Measurements from ENCODE around the gene MAST4. TPM values are rescaled to one million over a fixed set of nuclear protein-coding genes. Genes with fewer than 3 reads are reported as not detected.

MAST4 gene
- polyA plus RNA-seq, 1 experiment, result 11.6 TPM

DNA sequence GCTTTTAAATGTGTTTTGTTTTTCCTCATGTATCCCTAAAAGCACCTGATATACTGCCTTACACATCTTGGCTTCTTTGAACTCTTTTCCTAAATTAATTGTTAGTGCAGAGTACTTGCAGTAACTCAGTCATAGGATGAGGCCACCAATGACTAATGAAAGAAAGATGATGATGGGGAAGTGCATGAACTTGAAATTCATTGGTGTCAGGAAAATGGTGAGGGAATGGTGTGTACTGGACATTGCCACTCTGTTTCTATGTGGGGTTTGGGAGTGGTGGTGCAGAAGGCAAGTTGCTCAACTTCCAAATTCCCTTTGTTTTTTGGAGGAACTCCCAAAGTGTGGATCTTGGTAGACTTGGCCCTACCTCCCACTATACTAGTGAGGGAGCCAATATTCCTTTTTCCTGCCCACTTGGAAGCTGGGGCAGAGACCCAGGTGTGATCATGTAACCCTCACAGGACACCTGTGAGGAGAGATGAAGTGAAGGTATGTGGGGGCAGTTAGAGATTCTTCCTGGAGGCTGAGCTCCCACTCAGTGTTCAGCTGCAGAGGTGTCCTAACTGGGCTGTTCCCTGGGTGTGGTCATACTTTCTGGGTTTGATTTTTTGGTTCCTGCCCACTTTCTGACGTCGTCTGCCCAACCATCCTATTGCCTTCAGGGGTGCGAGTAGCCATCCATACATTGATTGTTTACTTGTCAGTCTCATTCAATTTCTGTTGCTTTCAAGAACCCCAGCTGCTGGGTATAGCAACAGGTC lies 298.5 kb downstream of the MAST4 start:
- H3K9me3 ChIP-seq (ENCODE audit: control insufficient read depth, insufficient read depth, low read length), result no peaks in the 10 kb centered on the region
- H3K4me3 ChIP-seq (ENCODE audit: low read depth, low read length), result no peak overlapping the region
- H3K27me3 ChIP-seq (ENCODE audit: control insufficient read depth, insufficient read depth, low read length), result no peaks in the 10 kb centered on the region
- CTCF ChIA-PET, result interaction anchor here (0.8 to 1.0 kb wide), 2 partner anchors 19 to 21 kb away, joined by 3 read pairs; no protein-coding TSS in a partner anchor
- POLR2A ChIA-PET, result no interaction called here
- no peak for DNase-seq (ENCODE audit: low read depth, low spot score)
- H3K27ac ChIP-seq (ENCODE audit: low read depth, low read length), result no peak overlapping the region
- TF ChIP-seq CTCF (IDR thresholded peaks at IDR 0.05; ENCODE audit: low read depth, low read length), result no peak

GRCh38 chr5:66896171-66896570 lies 300.0 kb downstream of the MAST4 start:
- DNase-seq (ENCODE audit: low read depth, low spot score), result no peak
- H3K4me3 ChIP-seq (ENCODE audit: low read depth, low read length), result no peak overlapping the region
- no peaks in the 10 kb centered on the region for H3K27me3 ChIP-seq (ENCODE audit: control insufficient read depth, insufficient read depth, low read length)
- POLR2A ChIA-PET, result no interaction called here
- CTCF ChIA-PET, result interaction anchor here (0.5 kb wide), 1 partner anchor 1376 kb away, joined by 3 read pairs; no protein-coding TSS in a partner anchor
- TF ChIP-seq CTCF (IDR thresholded peaks at IDR 0.05; ENCODE audit: low read depth, low read length), result no peak
- H3K9me3 ChIP-seq (ENCODE audit: control insufficient read depth, insufficient read depth, low read length), result no peaks in the 10 kb centered on the region
- no peak overlapping the region for H3K27ac ChIP-seq (ENCODE audit: low read depth, low read length)

DNA sequence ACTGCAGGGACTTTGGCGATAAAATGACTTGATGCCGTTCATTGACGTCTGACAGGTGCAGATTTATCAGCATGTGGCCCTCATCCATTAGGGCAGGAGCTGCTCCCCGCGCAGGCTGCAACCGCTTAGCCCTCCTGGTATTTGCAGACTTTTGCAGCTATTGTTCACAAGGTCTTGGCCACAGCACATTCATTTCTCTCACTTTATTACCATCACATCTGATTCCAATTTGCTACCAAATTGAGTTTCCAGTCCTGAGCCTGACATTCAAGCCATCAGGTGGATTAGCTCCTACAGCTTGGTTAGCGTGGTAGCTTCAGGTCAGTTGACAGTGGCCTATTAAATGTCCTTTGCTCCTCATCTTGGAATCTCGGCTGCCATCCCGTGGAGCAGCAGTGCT lies 301.2 kb downstream of the MAST4 start:
- TF ChIP-seq CTCF (IDR thresholded peaks at IDR 0.05; ENCODE audit: low read depth, low read length), result no peak
- no peaks in the 10 kb centered on the region for H3K27me3 ChIP-seq (ENCODE audit: control insufficient read depth, insufficient read depth, low read length)
- no peak overlapping the region for H3K27ac ChIP-seq (ENCODE audit: low read depth, low read length)
- CTCF ChIA-PET, result no interaction called here
- POLR2A ChIA-PET, result no interaction called here
- DNase-seq (ENCODE audit: low read depth, low spot score), result no peak
- H3K9me3 ChIP-seq (ENCODE audit: control insufficient read depth, insufficient read depth, low read length), result no peaks in the 10 kb centered on the region
- no peak overlapping the region for H3K4me3 ChIP-seq (ENCODE audit: low read depth, low read length)

GRCh38 chr5:66898241-66898995 lies 302.2 kb downstream of the MAST4 start:
- ChIA-PET CTCF (interaction anchor here (0.7 to 1.7 kb wide), 4 partner anchors 9 to 268 kb away, joined by 4 to 5 read pairs (median 4); no protein-coding TSS in a partner anchor), POLR2A (no interaction called here)
- H3K27me3 ChIP-seq (ENCODE audit: control insufficient read depth, insufficient read depth, low read length), result no peaks in the 10 kb centered on the region
- no peaks in the 10 kb centered on the region for H3K9me3 ChIP-seq (ENCODE audit: control insufficient read depth, insufficient read depth, low read length)
- H3K27ac ChIP-seq (ENCODE audit: low read depth, low read length), result no peak overlapping the region
- no peak for TF ChIP-seq CTCF (IDR thresholded peaks at IDR 0.05; ENCODE audit: low read depth, low read length)
- DNase-seq (ENCODE audit: low read depth, low spot score), result no peak
- H3K4me3 ChIP-seq (ENCODE audit: low read depth, low read length), result no peak overlapping the region

DNA sequence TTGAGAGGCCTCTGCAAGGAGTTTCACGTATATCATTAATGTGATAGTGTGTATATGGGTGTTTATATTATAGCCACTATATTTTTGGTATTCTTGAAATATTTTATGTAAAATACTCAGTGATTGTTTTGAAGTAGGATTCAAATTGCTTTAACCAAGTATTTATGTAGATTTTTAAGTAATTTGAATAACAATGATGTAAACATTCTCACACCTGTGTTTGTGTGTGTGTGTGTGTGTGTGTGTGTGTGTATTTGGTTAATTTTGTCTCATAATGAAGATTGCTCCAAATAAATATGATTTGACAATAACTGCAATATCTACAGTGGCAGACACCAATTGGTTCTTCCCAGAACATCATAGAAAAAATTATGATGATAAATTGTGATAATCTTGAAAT lies 307.0 kb downstream of the MAST4 start:
- Histone ChIP-seq H3K9me3 (ENCODE audit: control insufficient read depth, insufficient read depth, low read length) (no peaks in the 10 kb centered on the region), H3K4me3 (ENCODE audit: low read depth, low read length) (no peak overlapping the region), H3K27ac (ENCODE audit: low read depth, low read length) (no peak overlapping the region), H3K27me3 (ENCODE audit: control insufficient read depth, insufficient read depth, low read length) (no peaks in the 10 kb centered on the region)
- ChIA-PET POLR2A (no interaction called here), CTCF (no interaction called here)
- TF ChIP-seq CTCF (IDR thresholded peaks at IDR 0.05; ENCODE audit: low read depth, low read length), result no peak
- no peak for DNase-seq (ENCODE audit: low read depth, low spot score)
